H1 (cell line): ENCODE measurements around the gene ITGAV. TPM values are rescaled to one million over a fixed set of nuclear protein-coding genes. Genes with fewer than 3 reads are reported as not detected.

Experiments
- TAF1 ChIP-seq: IDR thresholded peaks from 2 replicates; pipeline ENCODE4 v1.6.1; 2011; ENCODE audit warnings: mild to moderate bottlenecking, low read depth, low read length
- polyA plus RNA-seq, 7 experiments: library from polyadenylated mRNA; depleted of rRNA in 3 of 7; stranded (reverse) in 5 of 7; unstranded in 2 of 7; fragments of >200 nt in 5 of 7; fragments of 200-250 nt in 2 of 7; gene quantifications; 1 replicate in 5 of 7; 2 replicates in 1 of 7; 4 replicates in 1 of 7; pipeline versions ENCODE4 v1.2.1 to v1.2.3, GENCODE V29; 2011 to 2013; ENCODE audit warnings: missing spikeins in 2 of 7, mixed read lengths in 2 of 7
- total RNA-seq: library from RNA; stranded (reverse); fragmentation: NEBNext Ultra II Directional; extraction: Animal tissue kit (Norgen Biotek cat#: 25700); gene quantifications from 2 replicates; pipeline ENCODE4 v1.2.1, GENCODE V29; 2021

Gene ITGAV
- total and polyA plus RNA-seq, 2 of the 8 experiments (the other 6 are each of a cell fraction or from before 2014, with no cell fraction given): 11.7 to 42.4 TPM

DNA sequence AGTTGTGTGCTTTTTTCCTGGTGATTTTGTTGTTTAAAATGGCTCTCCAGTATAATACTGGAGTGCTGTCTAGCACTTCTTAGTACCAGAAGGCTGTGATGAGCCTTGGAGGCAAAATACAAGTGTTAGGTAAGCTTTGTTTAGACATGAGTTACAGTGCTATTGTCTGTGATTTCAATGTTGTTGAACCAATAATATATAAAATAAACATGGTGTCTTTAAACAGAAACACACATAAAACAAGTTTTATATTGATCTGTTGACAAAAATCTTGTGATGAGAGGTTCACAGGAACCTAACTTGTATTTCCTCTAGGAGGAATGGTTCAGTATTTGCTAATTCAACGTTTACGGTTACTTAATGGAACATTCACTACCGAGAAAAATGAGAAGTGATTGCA is 99.0 kb downstream of the ITGAV start (continued):
- no peak for TF ChIP-seq TAF1
